Measurements from ENCODE around the gene PPARG.

The PPARG gene

GRCh38 chr3:12299026-12299425 is 10.2 kb downstream of the PPARG start:
- H3K79me1 ChIP-seq (replicated peaks; ENCODE audit: low read length, poor library complexity, severe bottlenecking), result peaks cover 13% of the 10 kb centered on the region
- H3K14ac ChIP-seq (ENCODE audit: low read length in 2 of 2), result no peak overlapping the region
- H2BK5ac ChIP-seq (ENCODE audit: low read depth, low read length, poor library complexity, severe bottlenecking), result no peak overlapping the region
- H2AK5ac ChIP-seq (ENCODE audit: low read length, severe bottlenecking), result no peak overlapping the region
- no peak overlapping the region for H3K4me3 ChIP-seq (ENCODE audit: insufficient read depth in 1 of 2, low read depth in 1 of 2, low read length in 2 of 2)
- H2BK120ac ChIP-seq (ENCODE audit: low read depth, low read length), result no peak overlapping the region
- no peak overlapping the region for H4K91ac ChIP-seq (ENCODE audit: low read length)
- no peak overlapping the region for H3K23ac ChIP-seq (ENCODE audit: low read length in 2 of 2)
- H3K18ac ChIP-seq (ENCODE audit: low read depth in 1 of 2, low read length in 2 of 2), result no peak overlapping the region
- no peak overlapping the region for H3K4ac ChIP-seq (ENCODE audit: low read depth in 1 of 2, low read length in 2 of 2)
- H3K27me3 ChIP-seq (ENCODE audit: control insufficient read depth in 1 of 2, insufficient read depth in 1 of 2, low read length in 2 of 2), result no peaks in the 10 kb centered on the region
- H2BK12ac ChIP-seq (ENCODE audit: low read length in 2 of 2), result peak overlapping the region in 1 of 2 experiments; percentile 39
- no peak overlapping the region for H3K4me2 ChIP-seq (ENCODE audit: low read length, poor library complexity, severe bottlenecking)
- WGBS, result 77% methylated on average over 5 of the region's 8 CpGs
- no peak overlapping the region for H2AFZ ChIP-seq (ENCODE audit: low read depth, low read length)
- H3K36me3 ChIP-seq (ENCODE audit: control insufficient read depth in 1 of 2, insufficient read depth in 2 of 2, low read depth in 1 of 2, low read length in 2 of 2), result peaks cover 0 to 17% of the 10 kb centered on the region in 2 experiments
- H3K9ac ChIP-seq (ENCODE audit: low read length), result no peak overlapping the region
- no peak overlapping the region for H4K8ac ChIP-seq (ENCODE audit: low read length)
- peak; percentile 43 for DNase-seq
- no peaks in the 10 kb centered on the region for H3K9me3 ChIP-seq (ENCODE audit: control insufficient read depth, low read length)
- peaks cover 5% of the 10 kb centered on the region for H3K4me1 ChIP-seq (ENCODE audit: control insufficient read depth, insufficient read depth, low read depth, low read length)
- no peak overlapping the region for H3K27ac ChIP-seq (ENCODE audit: low read length, poor library complexity, severe bottlenecking)
- no peak overlapping the region for H2BK15ac ChIP-seq (ENCODE audit: low read depth, poor library complexity, severe bottlenecking)

- Histone ChIP-seq H2AFZ (ENCODE audit: low read depth, low read length) (no peak overlapping the region), H4K8ac (ENCODE audit: low read length) (no peak overlapping the region), H3K18ac (ENCODE audit: low read depth in 1 of 2, low read length in 2 of 2) (no peak overlapping the region), H3K23ac (ENCODE audit: low read length in 2 of 2) (no peak overlapping the region), H3K4ac (ENCODE audit: low read depth in 1 of 2, low read length in 2 of 2) (no peak overlapping the region), H2BK120ac (ENCODE audit: low read depth, low read length) (no peak overlapping the region), H2BK12ac (ENCODE audit: low read length in 2 of 2) (no peak overlapping the region), H3K9me3 (ENCODE audit: control insufficient read depth, low read length) (no peaks in the 10 kb centered on the region), H3K36me3 (ENCODE audit: control insufficient read depth in 1 of 2, insufficient read depth in 2 of 2, low read depth in 1 of 2, low read length in 2 of 2) (peaks cover 0 to 17% of the 10 kb centered on the region in 2 experiments), H3K14ac (ENCODE audit: low read length in 2 of 2) (no peak overlapping the region), H3K27me3 (ENCODE audit: control insufficient read depth in 1 of 2, insufficient read depth in 1 of 2, low read length in 2 of 2) (no peaks in the 10 kb centered on the region), H3K4me3 (ENCODE audit: insufficient read depth in 1 of 2, low read depth in 1 of 2, low read length in 2 of 2) (no peak overlapping the region), H4K91ac (ENCODE audit: low read length) (no peak overlapping the region), H3K4me2 (ENCODE audit: low read length, poor library complexity, severe bottlenecking) (no peak overlapping the region), H2BK5ac (ENCODE audit: low read depth, low read length, poor library complexity, severe bottlenecking) (no peak overlapping the region), H3K4me1 (ENCODE audit: control insufficient read depth, insufficient read depth, low read depth, low read length) (peaks cover 3% of the 10 kb centered on the region), H3K27ac (ENCODE audit: low read length, poor library complexity, severe bottlenecking) (no peak overlapping the region), H2AK5ac (ENCODE audit: low read length, severe bottlenecking) (no peak overlapping the region), H3K9ac (ENCODE audit: low read length) (no peak overlapping the region), H3K79me1 (replicated peaks; ENCODE audit: low read length, poor library complexity, severe bottlenecking) (peaks cover 13% of the 10 kb centered on the region), H2BK15ac (ENCODE audit: low read depth, poor library complexity, severe bottlenecking) (no peak overlapping the region)
- DNase-seq, result no peak
- 100% methylated on average over 2 of the region's 4 CpGs for WGBS
Observed at GRCh38 chr3:12300137-12300536, 11.3 kb downstream of the PPARG start.

GRCh38 chr3:12301031-12301430 is 12.2 kb downstream of the PPARG start:
- Histone ChIP-seq H3K23ac (ENCODE audit: low read length in 2 of 2) (no peak overlapping the region), H3K9ac (ENCODE audit: low read length) (no peak overlapping the region), H3K79me1 (replicated peaks; ENCODE audit: low read length, poor library complexity, severe bottlenecking) (peaks cover 11% of the 10 kb centered on the region), H2AFZ (ENCODE audit: low read depth, low read length) (no peak overlapping the region), H3K9me3 (ENCODE audit: control insufficient read depth, low read length) (no peaks in the 10 kb centered on the region), H3K14ac (ENCODE audit: low read length in 2 of 2) (no peak overlapping the region), H3K18ac (ENCODE audit: low read depth in 1 of 2, low read length in 2 of 2) (no peak overlapping the region), H2BK12ac (ENCODE audit: low read length in 2 of 2) (no peak overlapping the region), H2BK15ac (ENCODE audit: low read depth, poor library complexity, severe bottlenecking) (no peak overlapping the region), H3K4ac (ENCODE audit: low read depth in 1 of 2, low read length in 2 of 2) (no peak overlapping the region), H4K8ac (ENCODE audit: low read length) (no peak overlapping the region), H2BK5ac (ENCODE audit: low read depth, low read length, poor library complexity, severe bottlenecking) (no peak overlapping the region), H3K4me1 (ENCODE audit: control insufficient read depth, insufficient read depth, low read depth, low read length) (peaks cover under 1% of the 10 kb centered on the region), H3K36me3 (ENCODE audit: control insufficient read depth in 1 of 2, insufficient read depth in 2 of 2, low read depth in 1 of 2, low read length in 2 of 2) (peaks cover 0 to 17% of the 10 kb centered on the region in 2 experiments), H3K4me2 (ENCODE audit: low read length, poor library complexity, severe bottlenecking) (no peak overlapping the region), H2BK120ac (ENCODE audit: low read depth, low read length) (no peak overlapping the region), H3K4me3 (ENCODE audit: insufficient read depth in 1 of 2, low read depth in 1 of 2, low read length in 2 of 2) (no peak overlapping the region), H2AK5ac (ENCODE audit: low read length, severe bottlenecking) (no peak overlapping the region), H4K91ac (ENCODE audit: low read length) (no peak overlapping the region), H3K27ac (ENCODE audit: low read length, poor library complexity, severe bottlenecking) (no peak overlapping the region), H3K27me3 (ENCODE audit: control insufficient read depth in 1 of 2, insufficient read depth in 1 of 2, low read length in 2 of 2) (no peaks in the 10 kb centered on the region)
- DNase-seq, result no peak
- 100% methylated on average over 1 of the region's 2 CpGs for WGBS

GRCh38 chr3:12301513-12301912 is 12.6 kb downstream of the PPARG start:
- Histone ChIP-seq H3K23ac (ENCODE audit: low read length in 2 of 2) (no peak overlapping the region), H2BK15ac (ENCODE audit: low read depth, poor library complexity, severe bottlenecking) (no peak overlapping the region), H3K18ac (ENCODE audit: low read depth in 1 of 2, low read length in 2 of 2) (no peak overlapping the region), H2BK120ac (ENCODE audit: low read depth, low read length) (no peak overlapping the region), H3K4me3 (ENCODE audit: insufficient read depth in 1 of 2, low read depth in 1 of 2, low read length in 2 of 2) (no peak overlapping the region), H3K4ac (ENCODE audit: low read depth in 1 of 2, low read length in 2 of 2) (no peak overlapping the region), H3K79me1 (replicated peaks; ENCODE audit: low read length, poor library complexity, severe bottlenecking) (peaks cover 15% of the 10 kb centered on the region), H4K8ac (ENCODE audit: low read length) (no peak overlapping the region), H3K14ac (ENCODE audit: low read length in 2 of 2) (no peak overlapping the region), H2AFZ (ENCODE audit: low read depth, low read length) (no peak overlapping the region), H3K4me2 (ENCODE audit: low read length, poor library complexity, severe bottlenecking) (no peak overlapping the region), H3K36me3 (ENCODE audit: control insufficient read depth in 1 of 2, insufficient read depth in 2 of 2, low read depth in 1 of 2, low read length in 2 of 2) (peaks cover 0 to 21% of the 10 kb centered on the region in 2 experiments), H2BK12ac (ENCODE audit: low read length in 2 of 2) (no peak overlapping the region), H3K9me3 (ENCODE audit: control insufficient read depth, low read length) (no peaks in the 10 kb centered on the region), H3K9ac (ENCODE audit: low read length) (no peak overlapping the region), H3K27me3 (ENCODE audit: control insufficient read depth in 1 of 2, insufficient read depth in 1 of 2, low read length in 2 of 2) (no peaks in the 10 kb centered on the region), H4K91ac (ENCODE audit: low read length) (no peak overlapping the region), H2BK5ac (ENCODE audit: low read depth, low read length, poor library complexity, severe bottlenecking) (no peak overlapping the region), H3K4me1 (ENCODE audit: control insufficient read depth, insufficient read depth, low read depth, low read length) (no peaks in the 10 kb centered on the region), H3K27ac (ENCODE audit: low read length, poor library complexity, severe bottlenecking) (no peak overlapping the region), H2AK5ac (ENCODE audit: low read length, severe bottlenecking) (no peak overlapping the region)
- DNase-seq, result no peak
- 89% methylated on average over 1 of the region's 1 CpG for WGBS

Data from mesenchymal stem cell (in vitro differentiated cells and primary cell).